Activated CD8-positive, alpha-beta T cell treated with anti-CD3 and anti-CD28 coated beads for 36 hours (primary cell): Measurements from ENCODE around the gene COL6A6. TPM values are rescaled to one million over a fixed set of nuclear protein-coding genes. Genes with fewer than 3 reads are reported as not detected.

Experiments
- ATAC-seq: fragments of 200-7000 bp; cut with Tn5 transposase; one replicate; pipeline ENCODE4 v1.10.0; 2021; ENCODE audit warnings: mild to moderate bottlenecking, moderate library complexity
- CTCF ChIA-PET: fragments of 350-600 bp; sonication (Branson Sonifier 250); formaldehyde crosslinking; loops from one replicate; lab custom pipeline; 2021; ENCODE audit warnings: antibody characterized with exemption; lab: Charles Lee
- POLR2A ChIA-PET: fragments of 350-600 bp; sonication (Branson Sonifier 250); formaldehyde crosslinking; loops from one replicate; lab custom pipeline; 2021; ENCODE audit warnings: antibody characterized with exemption; lab: Charles Lee
- DNase-seq: peaks from one replicate; pipeline ENCODE4 v3.0.0-alpha.2; 2020
- H3K27ac Mint-ChIP-seq: one replicate; pipeline ENCODE4 v1.8.0; 2021; ENCODE audit warnings: mild to moderate bottlenecking, mixed read lengths
- H3K27me3 Mint-ChIP-seq: one replicate; pipeline ENCODE4 v1.8.0; 2021; ENCODE audit warnings: mixed read lengths
- H3K36me3 Mint-ChIP-seq: one replicate; pipeline ENCODE4 v1.8.0; 2021; ENCODE audit warnings: low read depth, mixed read lengths
- H3K4me1 Mint-ChIP-seq: one replicate; pipeline ENCODE4 v1.8.0; 2021; ENCODE audit warnings: low read depth, mixed read lengths
- H3K4me3 Mint-ChIP-seq: one replicate; pipeline ENCODE4 v1.8.0; 2021; ENCODE audit warnings: mild to moderate bottlenecking, moderate library complexity, mixed read lengths
- H3K9me3 Mint-ChIP-seq: one replicate; pipeline ENCODE4 v1.8.0; 2021; ENCODE audit warnings: mixed read lengths
- intact Hi-C: fragments of 100-400 bp; cut with micrococcal nuclease; formaldehyde crosslinking; loops from one replicate; pipeline ENCODE4 v1.10.0; 2022
- total RNA-seq, 2 experiments: library from RNA; stranded (reverse); gene quantifications; one replicate each; pipeline ENCODE4 v1.2.3, GENCODE V29; 2021
- TF ChIP-seq, protein P1 (sequence below): fragments of 200-600 bp; IDR thresholded peaks from one replicate; pipeline ENCODE4 v1.8.0; 2022; ENCODE audit warnings: antibody characterized with exemption, mild to moderate bottlenecking

COL6A6 gene
- total RNA-seq, 2 experiments from 2014 or later: not detected

DNA sequence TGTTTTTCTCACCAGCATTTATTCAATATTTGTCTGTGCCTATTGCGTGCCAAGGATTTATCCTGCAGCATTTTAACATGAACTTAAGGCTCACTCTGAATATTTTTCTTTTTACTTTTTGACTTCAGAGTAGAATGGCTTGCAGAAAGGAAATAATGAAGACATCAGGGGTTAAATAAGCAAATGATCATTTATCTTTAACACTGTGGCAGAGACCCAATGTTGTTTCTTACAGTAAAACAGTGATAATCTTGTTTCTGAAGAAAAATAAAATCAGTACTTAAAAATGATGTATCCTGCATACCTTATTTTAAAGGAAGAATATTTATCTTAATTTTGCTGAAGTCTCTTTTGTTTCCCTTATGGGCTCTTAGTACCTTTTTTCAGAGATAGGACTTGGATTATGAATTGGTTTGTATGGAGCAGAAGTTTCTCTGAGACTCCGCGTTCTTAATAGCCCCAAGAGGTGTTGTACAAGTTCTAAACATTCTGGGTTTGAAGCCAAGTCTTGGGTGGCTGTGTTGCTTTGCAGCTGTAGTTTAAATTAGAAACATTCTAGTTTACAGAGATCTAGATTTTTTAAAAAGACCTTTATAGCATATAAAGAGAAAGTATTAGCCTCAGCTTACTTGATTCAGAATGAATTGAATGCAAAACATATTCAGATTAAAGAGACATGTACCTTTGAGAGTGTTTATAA is 40.5 kb downstream of the COL6A6 start:
- H3K27me3 Mint-ChIP-seq: peaks cover 8% of the 10 kb centered on the region
- intact Hi-C loops: no loop called here
- no peak overlapping the region for H3K4me3 Mint-ChIP-seq
- no peak overlapping the region for H3K27ac Mint-ChIP-seq
- ATAC-seq: no peak
- TF ChIP-seq, protein P1, sequence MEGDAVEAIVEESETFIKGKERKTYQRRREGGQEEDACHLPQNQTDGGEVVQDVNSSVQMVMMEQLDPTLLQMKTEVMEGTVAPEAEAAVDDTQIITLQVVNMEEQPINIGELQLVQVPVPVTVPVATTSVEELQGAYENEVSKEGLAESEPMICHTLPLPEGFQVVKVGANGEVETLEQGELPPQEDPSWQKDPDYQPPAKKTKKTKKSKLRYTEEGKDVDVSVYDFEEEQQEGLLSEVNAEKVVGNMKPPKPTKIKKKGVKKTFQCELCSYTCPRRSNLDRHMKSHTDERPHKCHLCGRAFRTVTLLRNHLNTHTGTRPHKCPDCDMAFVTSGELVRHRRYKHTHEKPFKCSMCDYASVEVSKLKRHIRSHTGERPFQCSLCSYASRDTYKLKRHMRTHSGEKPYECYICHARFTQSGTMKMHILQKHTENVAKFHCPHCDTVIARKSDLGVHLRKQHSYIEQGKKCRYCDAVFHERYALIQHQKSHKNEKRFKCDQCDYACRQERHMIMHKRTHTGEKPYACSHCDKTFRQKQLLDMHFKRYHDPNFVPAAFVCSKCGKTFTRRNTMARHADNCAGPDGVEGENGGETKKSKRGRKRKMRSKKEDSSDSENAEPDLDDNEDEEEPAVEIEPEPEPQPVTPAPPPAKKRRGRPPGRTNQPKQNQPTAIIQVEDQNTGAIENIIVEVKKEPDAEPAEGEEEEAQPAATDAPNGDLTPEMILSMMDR: no peak
- DNase-seq: no peak
- ChIA-PET POLR2A (no interaction called here), CTCF (no interaction called here)
- H3K9me3 Mint-ChIP-seq: peaks cover 4% of the 10 kb centered on the region
- no peaks in the 10 kb centered on the region for H3K4me1 Mint-ChIP-seq
- H3K36me3 Mint-ChIP-seq: no peaks in the 10 kb centered on the region

DNA sequence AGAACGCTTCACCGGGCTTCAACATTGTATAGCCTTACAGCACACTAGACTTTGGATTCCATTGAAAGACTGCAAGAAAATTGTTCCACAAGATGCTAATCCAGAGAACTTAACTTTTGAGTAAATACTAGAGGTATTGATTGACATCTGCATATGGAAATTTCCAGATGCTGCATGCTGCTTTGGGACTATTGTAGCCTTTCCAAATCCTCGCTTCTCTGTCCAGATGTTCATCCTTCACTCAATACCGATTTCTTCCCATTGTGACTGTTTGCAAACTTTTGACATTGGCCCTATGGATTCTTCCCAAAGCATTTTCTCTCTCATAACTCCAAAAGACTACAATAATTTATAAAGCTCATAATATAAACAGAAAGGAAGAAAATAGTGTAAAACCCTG is 41.4 kb downstream of the COL6A6 start:
- ChIA-PET POLR2A (interaction anchor here (0.9 kb wide), 1 partner anchor 9 kb away, joined by 3 read pairs; no protein-coding TSS in a partner anchor), CTCF (no interaction called here)
- no peak overlapping the region for H3K27ac Mint-ChIP-seq
- no peaks in the 10 kb centered on the region for H3K36me3 Mint-ChIP-seq
- TF ChIP-seq, protein P1: no peak
- H3K9me3 Mint-ChIP-seq: peaks cover 4% of the 10 kb centered on the region
- no peak for DNase-seq
- ATAC-seq: no peak
- H3K4me3 Mint-ChIP-seq: no peak overlapping the region
- no peaks in the 10 kb centered on the region for H3K4me1 Mint-ChIP-seq
- intact Hi-C loops: no loop called here
- H3K27me3 Mint-ChIP-seq: peaks cover 8% of the 10 kb centered on the region

DNA sequence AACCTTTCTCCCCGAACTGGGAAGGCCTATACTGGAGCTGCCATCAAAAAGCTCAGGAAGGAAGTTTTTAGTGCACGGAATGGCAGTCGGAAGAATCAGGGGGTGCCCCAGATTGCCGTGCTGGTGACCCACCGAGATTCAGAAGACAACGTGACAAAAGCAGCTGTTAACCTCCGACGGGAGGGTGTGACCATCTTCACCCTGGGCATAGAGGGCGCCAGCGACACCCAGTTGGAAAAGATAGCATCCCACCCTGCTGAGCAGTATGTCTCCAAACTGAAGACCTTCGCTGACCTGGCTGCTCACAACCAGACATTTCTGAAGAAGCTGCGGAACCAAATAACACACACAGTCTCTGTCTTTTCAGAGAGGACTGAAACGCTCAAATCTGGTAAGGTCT is 48.2 kb downstream of the COL6A6 start:
- POLR2A ChIA-PET: no interaction called here
- Mint-ChIP-seq H3K4me3 (no peak overlapping the region), H3K36me3 (no peaks in the 10 kb centered on the region), H3K9me3 (no peaks in the 10 kb centered on the region), H3K27ac (no peak overlapping the region), H3K27me3 (peaks cover 5% of the 10 kb centered on the region), H3K4me1 (no peaks in the 10 kb centered on the region)
- no peak for DNase-seq
- CTCF ChIA-PET: no interaction called here
- no peak for ATAC-seq
- intact Hi-C loops: no loop called here
- TF ChIP-seq, protein P1: no peak

Other genes starting within 250 kb of the COL6A6 start
- gene COL6A5, start 171.5 kb upstream of the COL6A6 start, total RNA-seq: not detected
- gene PIK3R4, start 229.7 kb downstream of the COL6A6 start, total RNA-seq: 10 to 100 TPM; 27.4 to 28.4 TPM